Neural cell (in vitro differentiated cells): ENCODE measurements around the gene ZNF621. TPM values are rescaled to one million over a fixed set of nuclear protein-coding genes. Genes with fewer than 3 reads are reported as not detected.

Source experiments
- H2AFZ ChIP-seq: fragments of 200-600, 300-800 bp; sonication (generic), shearing (Covaris generic); 2 replicates; pipeline ENCODE4 v1.6.0; 2014; ENCODE audit warnings: low read depth, mild to moderate bottlenecking, antibody characterized with exemption, low read length, moderate library complexity
- H3F3A ChIP-seq: fragments of 200-600 bp; shearing (Covaris generic); 2 replicates; pipeline ENCODE4 v1.6.1; 2016; ENCODE audit warnings: mild to moderate bottlenecking, moderate library complexity, mixed read lengths, antibody characterized with exemption, low read length; ENCODE audit not compliant: insufficient read depth, poor library complexity, severe bottlenecking
- H3K27ac ChIP-seq: fragments of 200-600, 300-800 bp; sonication (generic), shearing (Covaris generic); 2 replicates; pipeline ENCODE4 v1.5.1; 2014; ENCODE audit warnings: mild to moderate bottlenecking, low read length, moderate library complexity
- H3K27me3 ChIP-seq: fragments of 300-800, 200-600 bp; sonication (generic), shearing (Covaris generic); 2 replicates; pipeline ENCODE4 v1.6.0; 2014; ENCODE audit warnings: mild to moderate bottlenecking, low read depth, low read length, moderate library complexity; ENCODE audit not compliant: insufficient read depth
- H3K36me3 ChIP-seq: fragments of 300-800, 200-600 bp; sonication (generic), shearing (Covaris generic); 2 replicates; pipeline ENCODE4 v1.5.1; 2014; ENCODE audit warnings: mild to moderate bottlenecking, antibody characterized with exemption, low read length, moderate library complexity; ENCODE audit not compliant: insufficient read depth
- H3K4me2 ChIP-seq: fragments of 300-800, 200-600 bp; sonication (generic), shearing (Covaris generic); 2 replicates; pipeline ENCODE4 v1.6.0; 2014; ENCODE audit warnings: mild to moderate bottlenecking, low read length
- H3K4me3 ChIP-seq: fragments of 300-800, 200-600 bp; sonication (generic), shearing (Covaris generic); 2 replicates; pipeline ENCODE4 v1.5.1; 2014; ENCODE audit warnings: mild to moderate bottlenecking, low read length, moderate library complexity
- H3K79me2 ChIP-seq: fragments of 200-600 bp; shearing (Covaris generic); replicated peaks from 2 replicates; pipeline ENCODE4 v1.6.0; 2014; ENCODE audit warnings: mild to moderate bottlenecking, low read length, moderate library complexity; ENCODE audit not compliant: insufficient read depth
- H3K9ac ChIP-seq: fragments of 300-800, 200-600 bp; sonication (generic), shearing (Covaris generic); 2 replicates; pipeline ENCODE4 v1.6.1; 2016; ENCODE audit warnings: mild to moderate bottlenecking, low read length, mixed read lengths
- H3K9me2 ChIP-seq: fragments of 200-600 bp; shearing (Covaris generic); 2 replicates; pipeline ENCODE4 v1.6.1; 2016; ENCODE audit warnings: mild to moderate bottlenecking, low read length, mixed read lengths; ENCODE audit not compliant: insufficient read depth
- H3K9me3 ChIP-seq: fragments of 200-600, 300-800 bp; sonication (generic), shearing (Covaris generic); 2 replicates; pipeline ENCODE4 v1.6.1; 2016; ENCODE audit warnings: mild to moderate bottlenecking, mixed run types, low read length, moderate library complexity, mixed read lengths
- H4K20me1 ChIP-seq: fragments of 200-600 bp; shearing (Covaris generic); 2 replicates; pipeline ENCODE4 v1.6.1; 2016; ENCODE audit warnings: mild to moderate bottlenecking, mixed run types; ENCODE audit not compliant: insufficient read depth
- CTCF ChIP-seq: fragments of 450-650 bp; IDR thresholded peaks from 2 replicates; pipeline ENCODE4 v1.5.1; 2014; ENCODE audit warnings: antibody characterized with exemption, mild to moderate bottlenecking, moderate library complexity; ENCODE audit not compliant: poor library complexity, severe bottlenecking
- EP300 ChIP-seq: fragments of 450-650 bp; conservative IDR thresholded peaks from 2 replicates; pipeline ENCODE4 v1.6.1; 2014; ENCODE audit warnings: antibody characterized with exemption, mild to moderate bottlenecking, moderate library complexity; ENCODE audit not compliant: poor library complexity, severe bottlenecking
- EZH2 ChIP-seq: fragments of 200-600, 300-800 bp; shearing (Covaris generic), sonication (generic); IDR thresholded peaks from 2 replicates; pipeline ENCODE4 v1.6.1; 2014; ENCODE audit warnings: antibody characterized with exemption, low read length, borderline replicate concordance, mild to moderate bottlenecking; ENCODE audit not compliant: insufficient read depth, poor library complexity, severe bottlenecking
- MXI1 ChIP-seq: fragments of 450-650 bp; conservative IDR thresholded peaks from 2 replicates; pipeline ENCODE4 v1.6.1; 2014; ENCODE audit warnings: antibody characterized with exemption, mild to moderate bottlenecking; ENCODE audit not compliant: poor library complexity, severe bottlenecking
- POLR2AphosphoS5 ChIP-seq: IDR thresholded peaks from 2 replicates; pipeline ENCODE4 v1.6.1; 2012
- RAD21 ChIP-seq: fragments of 450-650 bp; conservative IDR thresholded peaks from 2 replicates; pipeline ENCODE4 v1.6.1; 2014; ENCODE audit warnings: antibody characterized with exemption, mild to moderate bottlenecking, moderate library complexity
- REST ChIP-seq: IDR thresholded peaks from 2 replicates; pipeline ENCODE4 v1.6.1; 2012; ENCODE audit warnings: borderline replicate concordance
- SMC3 ChIP-seq: fragments of 450-650 bp; conservative IDR thresholded peaks from 2 replicates; pipeline ENCODE4 v1.6.1; 2014; ENCODE audit warnings: antibody characterized with exemption, mild to moderate bottlenecking, moderate library complexity; ENCODE audit not compliant: poor library complexity
- TAF1 ChIP-seq: IDR thresholded peaks from 2 replicates; pipeline ENCODE4 v1.6.1; 2012; ENCODE audit warnings: low read depth
- polyA plus RNA-seq: library from polyadenylated mRNA; depleted of rRNA; stranded (reverse); fragments of >200 nt; gene quantifications from 2 replicates; pipeline ENCODE4 v1.2.3, GENCODE V29; 2014

Gene ZNF621
- polyA plus RNA-seq, 1 donor from 2014 or later: 8.1 TPM

DNA sequence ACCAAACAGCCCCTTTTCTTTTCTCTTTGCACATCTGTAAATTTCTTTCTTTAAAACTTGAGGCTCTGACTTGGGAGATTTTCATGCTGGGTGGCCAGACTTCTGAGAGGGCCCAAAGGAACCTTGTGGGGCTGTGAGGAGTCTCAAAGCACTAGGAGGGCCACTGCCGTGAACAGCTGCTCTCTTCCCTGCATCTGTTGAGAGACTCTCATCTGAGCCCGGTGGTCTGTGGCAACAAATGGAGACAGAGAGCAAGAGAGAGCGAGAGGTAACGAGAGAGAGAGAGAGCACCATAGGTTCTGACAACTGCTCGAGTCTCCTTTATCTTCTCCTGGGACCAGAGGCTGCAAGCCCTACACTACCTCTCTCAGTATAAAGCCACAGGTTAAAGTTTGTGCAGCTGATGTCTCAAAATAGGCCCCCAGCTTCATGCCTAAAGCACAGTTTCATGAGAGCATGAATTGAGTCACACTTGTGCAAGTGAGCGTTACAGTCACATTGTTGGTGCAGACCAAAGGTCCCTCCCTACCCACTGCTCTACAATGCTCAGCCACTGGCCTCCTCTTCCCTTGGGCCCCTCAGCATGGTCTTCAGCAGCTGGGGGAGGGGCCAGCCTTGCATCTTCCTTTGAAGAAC, 60.7 kb downstream of the ZNF621 start:
- peak overlapping the region; percentile 48 for H3K4me2 ChIP-seq

GRCh38 chr3:40586901-40587300, 62.1 kb downstream of the ZNF621 start:
- H3K36me3 ChIP-seq: no peaks in the 10 kb centered on the region
- no peak overlapping the region for H3K27ac ChIP-seq
- H3K79me2 ChIP-seq: no peaks in the 10 kb centered on the region
- no peaks in the 10 kb centered on the region for H3K27me3 ChIP-seq
- H3K9ac ChIP-seq: no peak overlapping the region
- H2AFZ ChIP-seq: no peak overlapping the region
- no peaks in the 10 kb centered on the region for H4K20me1 ChIP-seq
- no peaks in the 10 kb centered on the region for H3K9me3 ChIP-seq
- no peak for TF ChIP-seq REST
- no peak for TF ChIP-seq TAF1
- no peak for TF ChIP-seq EP300
- H3F3A ChIP-seq: no peaks in the 10 kb centered on the region
- no peaks in the 10 kb centered on the region for H3K9me2 ChIP-seq
- no peak overlapping the region for H3K4me2 ChIP-seq
- no peak overlapping the region for H3K4me3 ChIP-seq

More for the DNA sequence above, 60.7 kb downstream of the ZNF621 start:
- H3K4me3 ChIP-seq: peak overlapping the region; percentile 49
- H2AFZ ChIP-seq: no peak overlapping the region
- TF ChIP-seq EZH2 (no peak), SMC3 (no peak), POLR2AphosphoS5 (no peak), MXI1 (no peak), EP300 (no peak), TAF1 (no peak), RAD21 (no peak), CTCF (no peak), REST (no peak)
- H3F3A ChIP-seq: no peaks in the 10 kb centered on the region
- no peak overlapping the region for H3K9ac ChIP-seq
- no peaks in the 10 kb centered on the region for H3K9me2 ChIP-seq
- H4K20me1 ChIP-seq: no peaks in the 10 kb centered on the region
- no peaks in the 10 kb centered on the region for H3K27me3 ChIP-seq
- H3K27ac ChIP-seq: no peak overlapping the region
- H3K9me3 ChIP-seq: no peaks in the 10 kb centered on the region
- no peaks in the 10 kb centered on the region for H3K36me3 ChIP-seq
- H3K79me2 ChIP-seq: no peaks in the 10 kb centered on the region
